SK-N-SH treated with all-trans-retinoic acid at 6 μM for 48 hours (cell line): ENCODE data around the gene ADSS1.

Experiments used
- ATAC-seq: fragments of 200-7000 bp; cut with Tn5 transposase; 3 replicates; pipeline ENCODE4 v1.9.1; 2020; ENCODE audit warnings: mild to moderate bottlenecking, moderate library complexity
- BACH2 ChIP-seq: fragments of 250-450 bp; sonication (Bioruptor Pico); IDR thresholded peaks from 2 replicates; pipeline ENCODE4 v1.9.0; 2021; ENCODE audit warnings: mild to moderate bottlenecking, borderline replicate concordance
- CREB5 ChIP-seq: fragments of 250-450 bp; sonication (Bioruptor Pico); IDR thresholded peaks from 2 replicates; pipeline ENCODE4 v1.5.1; 2020; ENCODE audit warnings: low read depth, mild to moderate bottlenecking, moderate library complexity
- CSDC2 ChIP-seq: fragments of 250-450 bp; sonication (Bioruptor Pico); IDR thresholded peaks from 2 replicates; pipeline ENCODE4 v1.5.0; 2020; ENCODE audit warnings: mild to moderate bottlenecking, moderate library complexity
- CSRNP3 ChIP-seq: fragments of 250-450 bp; sonication (Bioruptor Pico); IDR thresholded peaks from 2 replicates; pipeline ENCODE4 v1.5.1; 2021; ENCODE audit warnings: mild to moderate bottlenecking, moderate library complexity
- GLIS3 ChIP-seq: fragments of 250-450 bp; sonication (Bioruptor Pico); IDR thresholded peaks from 2 replicates; pipeline ENCODE4 v1.5.0; 2020; ENCODE audit warnings: mild to moderate bottlenecking, moderate library complexity
- OSR1 ChIP-seq: fragments of 250-450 bp; sonication (Bioruptor Pico); IDR thresholded peaks from 2 replicates; pipeline ENCODE4 v1.8.0; 2022; ENCODE audit warnings: moderate library complexity, mild to moderate bottlenecking, inconsistent platforms
- PATZ1 ChIP-seq: fragments of 250-450 bp; sonication (Bioruptor Pico); IDR thresholded peaks from 2 replicates; pipeline ENCODE4 v1.8.0; 2020; ENCODE audit warnings: mild to moderate bottlenecking, moderate library complexity, borderline replicate concordance
- POU6F1 ChIP-seq: fragments of 250-450 bp; sonication (Bioruptor Pico); IDR thresholded peaks from 2 replicates; pipeline ENCODE4 v1.8.0; 2021; ENCODE audit warnings: low read depth, mild to moderate bottlenecking, moderate library complexity, borderline replicate concordance
- PPARA ChIP-seq: fragments of 250-450 bp; sonication (Bioruptor Pico); IDR thresholded peaks from 2 replicates; pipeline ENCODE4 v1.5.0; 2020; ENCODE audit warnings: mild to moderate bottlenecking, borderline replicate concordance
- RARB ChIP-seq: fragments of 250-450 bp; sonication (Bioruptor Pico); IDR thresholded peaks from 2 replicates; pipeline ENCODE4 v1.8.0; 2021; ENCODE audit warnings: mild to moderate bottlenecking, moderate library complexity
- TCF4 ChIP-seq: fragments of 250-450 bp; sonication (Bioruptor Pico); IDR thresholded peaks from 2 replicates; pipeline ENCODE4 v1.8.0; 2021; ENCODE audit warnings: mild to moderate bottlenecking, moderate library complexity, borderline replicate concordance
- TOX ChIP-seq: fragments of 250-450 bp; sonication (Bioruptor Pico); IDR thresholded peaks from 2 replicates; pipeline ENCODE4 v1.8.0; 2021; ENCODE audit warnings: mild to moderate bottlenecking, moderate library complexity, borderline replicate concordance
- TSHZ2 ChIP-seq: fragments of 250-450 bp; sonication (Bioruptor Pico); IDR thresholded peaks from 2 replicates; pipeline ENCODE4 v1.5.0; 2020; ENCODE audit warnings: mild to moderate bottlenecking, moderate library complexity
- ZC3H10 ChIP-seq: fragments of 250-450 bp; sonication (Bioruptor Pico); IDR thresholded peaks from 2 replicates; pipeline ENCODE4 v1.5.1; 2021; ENCODE audit warnings: mild to moderate bottlenecking, moderate library complexity
- ZFP3 ChIP-seq: fragments of 250-450 bp; sonication (Bioruptor Pico); IDR thresholded peaks from 2 replicates; pipeline ENCODE4 v1.5.0; 2020; ENCODE audit warnings: mild to moderate bottlenecking, moderate library complexity
- ZFP30 ChIP-seq: fragments of 450-650 bp; formaldehyde crosslinking; IDR thresholded peaks from 2 replicates; pipeline ENCODE4 v1.5.0; 2022; ENCODE audit warnings: mild to moderate bottlenecking, moderate library complexity
- ZNF565 ChIP-seq: fragments of 450-650 bp; formaldehyde crosslinking; conservative IDR thresholded peaks from 2 replicates; pipeline ENCODE4 v1.5.0; 2020; ENCODE audit warnings: low read depth, mild to moderate bottlenecking, moderate library complexity
- ZNF70 ChIP-seq: fragments of 450-650 bp; formaldehyde crosslinking; IDR thresholded peaks from 2 replicates; pipeline ENCODE4 v1.5.0; 2020; ENCODE audit warnings: mild to moderate bottlenecking, moderate library complexity
- ZNF8 ChIP-seq: fragments of 450-650 bp; formaldehyde crosslinking; IDR thresholded peaks from 2 replicates; pipeline ENCODE4 v1.5.0; 2020; ENCODE audit warnings: mild to moderate bottlenecking, moderate library complexity

The ADSS1 gene

GRCh38 chr14:104786091-104786586, 62.1 kb downstream of the ADSS1 start:
- TF ChIP-seq TCF4 (CRISPR knock-in tag) (no peak), ZFP30 (CRISPR knock-in tag) (no peak), ZNF8 (no peak), PPARA (CRISPR knock-in tag) (no peak), PATZ1 (CRISPR knock-in tag) (no peak), CSDC2 (CRISPR knock-in tag) (no peak), RARB (CRISPR knock-in tag) (no peak), POU6F1 (CRISPR knock-in tag) (no peak), BACH2 (no peak), OSR1 (CRISPR knock-in tag) (no peak), CSRNP3 (no peak), TSHZ2 (CRISPR knock-in tag) (no peak), CREB5 (CRISPR knock-in tag) (no peak), ZNF565 (CRISPR knock-in tag) (no peak), TOX (no peak), GLIS3 (no peak)
- ATAC-seq: no peak

- ATAC-seq: no peak
- TF ChIP-seq TSHZ2 (CRISPR knock-in tag): no peak
- no peak for TF ChIP-seq TCF4 (CRISPR knock-in tag)
- TF ChIP-seq OSR1 (CRISPR knock-in tag): no peak
- no peak for TF ChIP-seq CREB5 (CRISPR knock-in tag)
- no peak for TF ChIP-seq GLIS3
- TF ChIP-seq ZNF70: no peak
- TF ChIP-seq POU6F1 (CRISPR knock-in tag): no peak
- no peak for TF ChIP-seq BACH2
- no peak for TF ChIP-seq PPARA (CRISPR knock-in tag)
- TF ChIP-seq ZC3H10: no peak
- no peak for TF ChIP-seq CSDC2 (CRISPR knock-in tag)
- TF ChIP-seq CSRNP3: no peak
- no peak for TF ChIP-seq RARB (CRISPR knock-in tag)
- TF ChIP-seq ZFP3 (CRISPR knock-in tag): no peak
Measured at GRCh38 chr14:104786726-104787675, 63.0 kb downstream of the ADSS1 start.
